Measurements from ENCODE around the gene RAB1B.

RAB1B gene

DNA sequence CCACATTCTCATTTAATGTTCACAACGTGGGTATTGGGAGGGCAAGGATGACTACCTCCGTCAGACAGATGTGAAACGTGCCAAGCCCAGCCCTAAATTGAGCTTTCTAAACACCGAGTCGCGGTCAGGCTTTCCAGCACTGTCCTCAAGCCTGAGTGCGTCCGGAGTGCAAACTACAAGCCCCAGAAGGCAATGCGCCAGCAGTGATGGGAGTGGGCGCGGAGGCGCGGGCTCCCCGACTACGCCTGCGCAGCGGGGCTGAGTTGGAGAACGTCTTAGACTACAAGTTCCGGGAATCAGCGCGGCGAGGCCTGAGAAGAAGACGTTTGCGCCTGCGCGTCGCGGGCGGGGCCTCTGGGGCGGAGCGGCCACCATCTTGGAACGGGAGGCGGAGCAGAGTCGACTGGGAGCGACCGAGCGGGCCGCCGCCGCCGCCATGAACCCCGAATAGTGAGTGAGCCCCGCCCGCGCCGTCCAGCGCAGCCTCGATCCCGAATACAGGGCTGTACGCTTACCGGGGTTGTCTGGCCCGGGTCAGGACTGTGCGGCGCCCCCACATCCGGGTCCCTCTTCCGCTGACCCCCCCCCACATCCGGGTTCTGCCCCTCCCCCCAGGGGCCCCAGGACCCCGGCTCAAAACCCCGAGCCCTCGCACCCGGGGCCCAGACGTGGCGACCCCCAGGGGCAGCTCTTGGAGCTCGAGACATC, at the start of gene RAB1B:
TSS of gene RAB1B (plus strand) at position 396 of the 708 bp plus-strand sequence. CDS start at position 437, 41 bp downstream.
- Histone ChIP-seq H4K20me1 (peaks cover 46% of the 10 kb centered on the region), H3K9me3 (no peaks in the 10 kb centered on the region), H3K27ac (peak within 1 kb of the TSS; percentile 93), H3K27me3 (no peaks in the 10 kb centered on the region), H3K9ac (peak within 1 kb of the TSS; percentile 92), H3K4me3 (peak within 1 kb of the TSS; percentile 81), H3K36me3 (peaks cover 59% of the 10 kb centered on the region), H3K4me2 (peak within 1 kb of the TSS; percentile 98), H3K4me1 (peaks cover 25% of the 10 kb centered on the region)
- TF ChIP-seq Cebpa-rat (IDR thresholded peaks at IDR 0.05), result no peak

DNA sequence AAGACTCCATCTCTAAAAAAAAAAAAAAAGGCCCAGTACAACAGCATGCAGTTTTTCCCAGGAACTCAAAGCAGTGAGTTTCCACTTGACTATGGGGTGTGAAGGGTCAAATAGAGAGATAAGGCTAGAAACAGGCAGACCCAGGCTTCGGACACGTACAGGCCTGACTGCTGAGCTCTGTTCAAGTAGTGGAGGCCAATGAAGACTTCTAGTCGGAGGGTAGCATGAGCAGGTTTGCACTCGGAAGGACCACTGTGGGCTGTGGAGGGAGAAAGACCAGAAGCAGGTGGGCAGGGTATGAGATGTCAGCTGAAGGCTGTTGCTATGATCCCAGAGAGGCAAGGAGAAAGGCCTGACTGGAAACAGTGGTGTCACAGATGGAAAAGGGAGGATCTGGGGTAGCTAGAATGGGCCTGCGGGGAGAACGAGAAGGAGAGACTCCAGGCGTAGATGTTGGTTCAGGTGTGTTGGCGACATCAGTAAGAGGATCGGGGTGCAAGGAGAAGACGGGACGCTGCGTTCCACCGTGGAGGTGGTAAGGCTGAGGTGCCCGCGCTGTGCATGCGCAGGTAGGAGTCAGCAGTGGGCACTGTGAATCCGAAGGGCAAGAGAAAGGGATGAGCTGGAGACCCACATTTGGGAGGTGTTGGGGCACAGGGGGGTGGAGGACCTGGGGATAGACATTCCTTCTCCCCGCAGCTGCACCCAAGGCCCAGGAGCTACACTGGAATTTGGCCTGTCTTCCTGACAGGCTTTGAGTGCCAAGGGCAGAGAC, 49.4 kb upstream of the RAB1B start:
- no peaks in the 10 kb centered on the region for H4K20me1 ChIP-seq
- H3K9ac ChIP-seq, result no peak overlapping the region
- no peak overlapping the region for H3K4me2 ChIP-seq
- no peak overlapping the region for H3K4me3 ChIP-seq
- H3K27ac ChIP-seq, result no peak overlapping the region
- H3K36me3 ChIP-seq, result peaks cover 72% of the 10 kb centered on the region
- TF ChIP-seq Cebpa-rat (IDR thresholded peaks at IDR 0.05), result no peak
- no peaks in the 10 kb centered on the region for H3K27me3 ChIP-seq
- H3K4me1 ChIP-seq, result peaks cover 51% of the 10 kb centered on the region
- H3K9me3 ChIP-seq, result no peaks in the 10 kb centered on the region

- Histone ChIP-seq H3K27ac (no peak overlapping the region), H3K4me1 (peaks cover 48% of the 10 kb centered on the region), H3K36me3 (peaks cover 76% of the 10 kb centered on the region)
These were observed 48.4 kb upstream of the RAB1B start for GRCh38 chr11:66219846-66220565.

DNA sequence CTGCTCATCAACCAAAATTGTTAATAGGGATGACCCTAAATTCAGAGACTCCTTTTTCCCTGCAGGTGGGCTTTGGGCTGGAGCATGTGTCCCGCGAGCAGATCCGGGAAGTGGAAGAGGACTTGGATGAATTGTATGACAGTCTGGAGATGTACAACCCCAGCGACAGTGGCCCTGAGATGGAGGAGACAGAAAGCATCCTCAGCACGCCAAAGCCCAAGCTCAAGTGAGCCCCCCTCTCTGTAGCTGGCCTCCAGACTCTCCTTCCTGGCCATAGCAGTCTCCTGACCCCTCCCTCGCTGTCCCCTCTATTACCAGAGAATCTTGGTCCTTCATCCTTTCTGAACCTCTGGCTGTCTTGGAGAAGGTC, 47.9 kb upstream of the RAB1B start:
- no peak for TF ChIP-seq Cebpa-rat (IDR thresholded peaks at IDR 0.05)
- H3K9ac ChIP-seq, result no peak overlapping the region

More at GRCh38 chr11:66219846-66220565, 48.4 kb upstream of the RAB1B start:
- TF ChIP-seq Cebpa-rat (IDR thresholded peaks at IDR 0.05), result no peak
- Histone ChIP-seq H3K9ac (peak overlapping the region; percentile 15; the same call in 1 of the 2 replicates), H3K4me2 (peak overlapping the region; percentile 13; the same call in 1 of the 2 replicates), H3K9me3 (no peaks in the 10 kb centered on the region), H4K20me1 (no peaks in the 10 kb centered on the region), H3K27me3 (no peaks in the 10 kb centered on the region), H3K4me3 (no peak overlapping the region)

GRCh38 chr11:66221012-66221411, 47.4 kb upstream of the RAB1B start:
- peaks cover 72% of the 10 kb centered on the region for H3K36me3 ChIP-seq
- TF ChIP-seq Cebpa-rat (IDR thresholded peaks at IDR 0.05), result no peak
- no peak overlapping the region for H3K9ac ChIP-seq
- H3K4me2 ChIP-seq, result no peak overlapping the region
- no peak overlapping the region for H3K4me3 ChIP-seq
- H3K27me3 ChIP-seq, result no peaks in the 10 kb centered on the region
- H3K9me3 ChIP-seq, result no peaks in the 10 kb centered on the region
- H3K4me1 ChIP-seq, result peaks cover 48% of the 10 kb centered on the region
- H4K20me1 ChIP-seq, result no peaks in the 10 kb centered on the region
- H3K27ac ChIP-seq, result no peak overlapping the region

More for the DNA sequence above, 47.9 kb upstream of the RAB1B start:
- Histone ChIP-seq H3K4me1 (peaks cover 48% of the 10 kb centered on the region), H3K4me2 (no peak overlapping the region), H3K9me3 (no peaks in the 10 kb centered on the region), H3K4me3 (no peak overlapping the region), H3K27me3 (no peaks in the 10 kb centered on the region), H3K27ac (no peak overlapping the region), H4K20me1 (no peaks in the 10 kb centered on the region), H3K36me3 (peaks cover 76% of the 10 kb centered on the region)

GRCh38 chr11:66221726-66222236, 46.7 kb upstream of the RAB1B start:
- no peaks in the 10 kb centered on the region for H3K27me3 ChIP-seq
- H3K4me1 ChIP-seq, result peaks cover 48% of the 10 kb centered on the region
- no peak overlapping the region for H3K27ac ChIP-seq
- H3K36me3 ChIP-seq, result peaks cover 64% of the 10 kb centered on the region
- H3K4me2 ChIP-seq, result no peak overlapping the region
- H3K4me3 ChIP-seq, result no peak overlapping the region
- no peaks in the 10 kb centered on the region for H4K20me1 ChIP-seq
- H3K9ac ChIP-seq, result peak overlapping the region; percentile 34; the same call in 1 of the 2 replicates
- no peaks in the 10 kb centered on the region for H3K9me3 ChIP-seq
- no peak for TF ChIP-seq Cebpa-rat (IDR thresholded peaks at IDR 0.05)

DNA sequence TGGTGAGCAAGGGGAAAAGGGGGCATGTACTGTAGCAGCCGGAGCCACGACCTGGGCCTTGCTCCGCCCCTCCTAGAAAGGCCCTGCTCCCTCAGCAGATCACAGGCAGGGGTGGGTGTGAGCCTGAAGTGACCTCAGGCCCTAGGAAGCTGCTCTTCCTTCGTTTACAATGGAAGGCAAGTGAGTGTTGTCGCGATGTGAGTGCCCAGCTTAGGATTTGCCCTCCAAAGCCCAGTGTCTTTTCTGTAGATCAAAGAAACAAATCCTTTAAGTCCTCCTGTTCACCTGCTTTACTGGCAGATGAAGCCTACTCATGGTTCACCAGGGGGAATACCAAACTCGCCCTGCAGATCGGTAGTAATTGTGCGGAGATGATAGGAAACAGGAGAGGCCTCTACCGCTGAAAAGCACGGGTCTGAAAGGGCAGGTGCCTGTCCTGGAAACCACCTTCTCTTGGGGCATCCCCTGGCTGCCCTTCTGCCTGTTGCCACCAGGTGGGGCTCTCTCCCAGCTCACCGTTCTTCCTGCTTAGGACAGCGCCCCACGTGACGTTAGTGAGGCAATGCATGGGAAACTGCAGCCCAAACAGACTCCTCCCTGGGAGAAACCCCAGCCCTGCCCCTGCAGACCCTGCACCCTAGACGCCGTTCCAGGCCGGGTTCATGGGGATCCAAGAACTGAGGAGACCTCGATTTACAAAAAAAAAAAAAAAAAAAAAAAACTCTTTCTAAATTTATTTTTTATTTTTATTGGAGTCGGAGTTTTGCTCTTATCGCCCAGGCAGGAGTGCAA, 45.9 kb upstream of the RAB1B start:
- Histone ChIP-seq H3K9me3 (no peaks in the 10 kb centered on the region), H3K4me2 (no peak overlapping the region; the same call in none of the 2 replicates), H3K4me1 (peaks cover 46% of the 10 kb centered on the region), H3K36me3 (peaks cover 59% of the 10 kb centered on the region), H4K20me1 (no peaks in the 10 kb centered on the region), H3K4me3 (no peak overlapping the region), H3K9ac (no peak overlapping the region), H3K27me3 (no peaks in the 10 kb centered on the region), H3K27ac (no peak overlapping the region)
- peak; percentile 12; the same call in 1 of the 2 replicates for TF ChIP-seq Cebpa-rat (IDR thresholded peaks at IDR 0.05)

GRCh38 chr11:66224226-66224855, 44.1 kb upstream of the RAB1B start:
- Histone ChIP-seq H3K9ac (no peak overlapping the region), H3K9me3 (no peaks in the 10 kb centered on the region), H3K36me3 (peaks cover 55% of the 10 kb centered on the region), H3K4me3 (no peak overlapping the region), H3K4me2 (no peak overlapping the region), H3K27ac (no peak overlapping the region), H4K20me1 (no peaks in the 10 kb centered on the region), H3K4me1 (peaks cover 34% of the 10 kb centered on the region), H3K27me3 (no peaks in the 10 kb centered on the region)
- no peak for TF ChIP-seq Cebpa-rat (IDR thresholded peaks at IDR 0.05)

All from BLaER1 (cell line).